T-helper 2 cell treated with Interferon-gamma antibody and Interleukin-4, amounts not matched to agents 5 μg/mL and 100 μg/mL, for 36 hours (primary cell): ENCODE data around the gene STARD3NL.
A peak's percentile ranks its signal among the peaks of the same experiment; 100 is the strongest.

Experiments
- DNase-seq: peaks from one replicate; pipeline ENCODE4 v3.0.0; 2021; ENCODE audit warnings: low spot score
- H3K27ac Mint-ChIP-seq: one replicate; pipeline ENCODE4 v1.8.0; 2021; ENCODE audit warnings: mild to moderate bottlenecking, mixed read lengths
- H3K27me3 Mint-ChIP-seq: one replicate; pipeline ENCODE4 v1.8.0; 2021; ENCODE audit warnings: low read depth, mixed read lengths
- H3K36me3 Mint-ChIP-seq: one replicate; pipeline ENCODE4 v1.8.0; 2021; ENCODE audit warnings: low read depth, mixed read lengths
- H3K4me1 Mint-ChIP-seq: one replicate; pipeline ENCODE4 v1.8.0; 2021; ENCODE audit warnings: low read depth, mixed read lengths
- H3K4me3 Mint-ChIP-seq: one replicate; pipeline ENCODE4 v1.8.0; 2022; ENCODE audit warnings: mild to moderate bottlenecking, moderate library complexity, mixed read lengths
- H3K9me3 Mint-ChIP-seq: one replicate; pipeline ENCODE4 v1.8.0; 2021; ENCODE audit warnings: mixed read lengths

STARD3NL gene, protein sequence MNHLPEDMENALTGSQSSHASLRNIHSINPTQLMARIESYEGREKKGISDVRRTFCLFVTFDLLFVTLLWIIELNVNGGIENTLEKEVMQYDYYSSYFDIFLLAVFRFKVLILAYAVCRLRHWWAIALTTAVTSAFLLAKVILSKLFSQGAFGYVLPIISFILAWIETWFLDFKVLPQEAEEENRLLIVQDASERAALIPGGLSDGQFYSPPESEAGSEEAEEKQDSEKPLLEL

DNA sequence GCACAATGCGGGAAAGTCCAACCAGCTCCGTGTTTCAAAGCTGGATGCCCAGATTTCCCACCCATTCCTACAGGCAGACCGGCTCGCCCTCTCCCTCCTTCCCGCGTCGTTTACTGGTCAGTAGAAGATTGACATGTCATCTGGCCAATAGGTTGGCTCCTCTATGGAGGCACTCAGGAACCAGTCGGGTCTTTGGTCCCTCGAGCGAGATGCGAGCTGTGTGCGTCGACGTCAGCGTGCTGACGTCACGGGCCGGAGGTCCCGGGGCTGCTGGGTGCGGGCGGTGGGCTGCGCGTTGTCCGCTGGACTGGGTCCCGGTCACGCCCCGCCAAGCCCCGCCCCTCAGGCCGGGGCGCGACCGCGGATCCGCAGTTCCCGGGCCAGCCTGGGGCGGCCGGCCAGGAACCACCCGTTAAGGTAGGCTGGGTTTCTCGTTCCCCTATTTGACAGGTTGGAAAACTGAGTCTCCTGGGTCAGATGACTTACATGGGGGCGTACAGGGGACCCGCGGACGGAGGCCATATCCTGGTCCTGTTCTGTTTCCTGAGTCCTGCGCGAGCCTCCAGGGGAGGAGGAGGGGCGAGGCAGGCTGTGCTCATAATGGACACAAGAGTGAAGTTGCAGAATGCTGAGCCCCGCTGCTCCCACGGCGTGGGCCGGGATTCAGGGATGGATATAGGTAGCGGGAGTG lies at the start of gene STARD3NL:
TSS of gene STARD3NL (plus strand) at position 242 of the 691 bp plus-strand sequence. CDS start 29,260 bp downstream, outside the sequence.
- no peaks in the 10 kb centered on the region for H3K27me3 Mint-ChIP-seq
- peaks cover 4% of the 10 kb centered on the region for H3K9me3 Mint-ChIP-seq
- peak; percentile 92 for DNase-seq
- peak within 1 kb of the TSS; percentile 96 for H3K27ac Mint-ChIP-seq
- H3K4me3 Mint-ChIP-seq = peak within 1 kb of the TSS; percentile 97
- H3K4me1 Mint-ChIP-seq = peaks cover 34% of the 10 kb centered on the region
- H3K36me3 Mint-ChIP-seq = peaks cover 1% of the 10 kb centered on the region

DNA sequence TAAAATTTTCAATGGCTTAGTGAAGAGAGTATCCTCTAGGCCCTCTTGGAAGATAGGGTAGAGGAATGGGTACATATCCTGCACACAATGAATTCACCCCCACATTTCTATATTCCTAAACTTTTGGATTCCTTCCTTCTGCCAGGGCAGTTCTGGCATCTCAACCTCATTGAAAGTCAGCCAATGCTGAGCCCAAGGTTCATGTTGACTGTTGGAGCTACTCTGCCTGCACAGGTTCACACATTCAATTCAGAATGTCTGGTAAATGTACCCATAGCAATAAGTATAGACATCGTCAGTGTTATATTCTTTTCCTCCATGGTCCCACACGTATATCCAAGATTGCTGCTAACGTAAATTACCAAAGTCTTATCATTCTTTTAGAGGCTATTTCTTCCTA lies 48.9 kb upstream of the STARD3NL start:
- Mint-ChIP-seq H3K4me3 (no peak overlapping the region), H3K27me3 (peaks cover 12% of the 10 kb centered on the region), H3K27ac (no peak overlapping the region), H3K9me3 (no peaks in the 10 kb centered on the region), H3K4me1 (peaks cover 2% of the 10 kb centered on the region), H3K36me3 (no peaks in the 10 kb centered on the region)
- DNase-seq = no peak

DNA sequence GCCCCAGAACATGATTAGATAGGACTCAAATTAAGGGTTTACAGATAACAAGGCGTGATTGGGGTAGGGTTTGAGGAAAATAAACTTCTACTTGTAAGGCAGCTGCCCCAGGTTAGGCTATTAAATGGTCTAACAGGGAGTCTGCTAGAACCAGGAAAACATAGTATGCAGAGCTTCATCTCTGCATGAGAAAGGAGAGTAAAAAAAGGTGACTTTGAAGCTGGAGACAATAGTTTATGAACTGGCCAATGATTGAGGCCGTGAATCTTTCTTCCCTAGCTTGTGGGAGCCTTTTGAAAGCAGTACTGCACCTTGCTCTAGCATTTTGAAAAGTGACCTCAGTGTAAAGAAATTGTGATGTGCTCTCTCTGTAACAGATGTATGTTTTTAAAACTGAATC lies 48.5 kb upstream of the STARD3NL start:
- Mint-ChIP-seq H3K9me3 (no peaks in the 10 kb centered on the region), H3K27me3 (peaks cover 12% of the 10 kb centered on the region), H3K4me3 (no peak overlapping the region), H3K27ac (no peak overlapping the region), H3K36me3 (no peaks in the 10 kb centered on the region), H3K4me1 (peaks cover 2% of the 10 kb centered on the region)
- DNase-seq = no peak

DNA sequence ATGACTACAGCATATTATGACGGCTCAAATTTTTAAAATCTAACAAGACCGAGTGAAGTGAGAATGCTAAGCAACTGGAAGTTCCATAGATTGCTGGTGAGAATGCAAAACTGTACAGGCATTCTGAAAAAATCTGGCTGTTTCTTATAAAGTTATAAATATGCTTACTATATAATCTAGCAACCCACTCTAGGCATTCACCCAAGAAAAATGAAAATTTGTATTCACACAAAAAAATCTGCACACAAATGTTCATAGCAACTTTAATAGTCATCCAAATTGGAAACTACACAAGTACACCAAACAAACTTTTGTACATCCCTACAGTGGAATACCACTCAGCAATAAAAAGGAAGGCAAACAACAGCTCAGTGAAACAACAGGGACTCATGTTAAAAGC lies 39.9 kb upstream of the STARD3NL start:
- no peak overlapping the region for H3K4me3 Mint-ChIP-seq
- no peak overlapping the region for H3K27ac Mint-ChIP-seq
- H3K9me3 Mint-ChIP-seq = no peaks in the 10 kb centered on the region

DNA sequence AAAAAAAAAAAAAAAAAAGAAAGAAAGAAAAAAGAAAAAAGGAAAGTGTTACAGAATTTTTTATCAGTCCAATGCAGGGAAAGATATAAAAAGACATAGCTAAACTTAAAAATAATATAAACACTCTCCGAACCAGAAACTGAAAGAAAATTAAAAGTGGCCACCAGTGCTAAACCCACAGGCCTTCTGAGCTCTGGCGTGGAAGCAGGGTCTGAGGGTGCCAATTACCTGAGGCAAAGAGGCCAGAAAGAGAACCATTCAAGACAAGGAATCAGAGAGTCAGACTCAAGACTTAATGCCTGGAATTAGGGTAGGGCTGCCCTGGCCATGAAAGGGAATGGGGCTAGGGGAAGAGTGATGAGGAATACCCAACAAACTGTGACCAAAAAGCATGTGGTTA lies 36.9 kb upstream of the STARD3NL start:
- H3K27ac Mint-ChIP-seq = no peak overlapping the region
- no peak for DNase-seq
- H3K9me3 Mint-ChIP-seq = no peaks in the 10 kb centered on the region
- H3K4me1 Mint-ChIP-seq = no peaks in the 10 kb centered on the region
- no peak overlapping the region for H3K4me3 Mint-ChIP-seq
- peaks cover 16% of the 10 kb centered on the region for H3K27me3 Mint-ChIP-seq
- no peaks in the 10 kb centered on the region for H3K36me3 Mint-ChIP-seq

More for the DNA sequence above, 39.9 kb upstream of the STARD3NL start:
- Mint-ChIP-seq H3K27me3 (peaks cover 27% of the 10 kb centered on the region), H3K4me1 (no peaks in the 10 kb centered on the region), H3K36me3 (no peaks in the 10 kb centered on the region)
- no peak for DNase-seq

DNA sequence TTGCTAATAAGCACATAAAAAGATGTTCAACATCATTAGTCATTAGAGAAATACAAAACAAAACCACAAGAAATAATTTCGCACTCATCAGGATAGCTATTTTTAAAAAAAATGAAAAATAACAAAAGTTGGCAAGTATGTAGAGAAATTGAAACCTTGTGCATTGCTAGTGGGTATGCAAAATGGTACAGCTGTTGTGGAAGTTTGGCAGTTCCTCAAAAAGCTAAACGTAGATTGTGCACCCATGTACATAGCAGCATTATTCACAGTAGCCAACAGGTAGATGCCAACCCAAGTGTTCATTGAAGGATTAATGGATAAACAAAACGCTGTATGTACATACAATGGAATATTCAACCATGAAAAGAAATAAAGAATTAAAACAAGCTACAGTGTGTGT lies 35.3 kb upstream of the STARD3NL start:
- H3K9me3 Mint-ChIP-seq = no peaks in the 10 kb centered on the region
- no peak overlapping the region for H3K4me3 Mint-ChIP-seq
- no peaks in the 10 kb centered on the region for H3K36me3 Mint-ChIP-seq
- no peak overlapping the region for H3K27ac Mint-ChIP-seq
- H3K27me3 Mint-ChIP-seq = peaks cover 17% of the 10 kb centered on the region
- DNase-seq = no peak
- H3K4me1 Mint-ChIP-seq = no peaks in the 10 kb centered on the region

DNA sequence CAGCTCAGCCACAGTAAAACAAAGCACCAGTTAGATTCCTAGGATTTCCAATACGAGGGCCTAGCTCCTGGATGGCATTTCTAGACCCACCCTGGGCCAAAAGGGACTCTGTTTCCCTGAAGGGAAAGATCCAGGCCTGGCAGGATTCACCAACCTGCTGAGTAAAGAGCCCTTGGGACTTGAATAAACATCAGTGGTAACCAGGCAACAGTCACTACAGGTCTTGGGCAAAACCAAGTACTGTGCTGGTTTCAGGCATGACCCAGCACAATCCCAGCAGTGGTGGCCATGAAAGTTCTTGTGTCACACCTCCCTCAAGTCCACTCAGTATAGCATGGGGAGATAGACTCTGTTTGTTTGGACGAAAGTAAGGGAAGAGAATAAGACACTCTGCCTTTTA lies 31.0 kb upstream of the STARD3NL start:
- Mint-ChIP-seq H3K4me1 (no peaks in the 10 kb centered on the region), H3K9me3 (no peaks in the 10 kb centered on the region), H3K27me3 (peaks cover 23% of the 10 kb centered on the region), H3K36me3 (no peaks in the 10 kb centered on the region), H3K4me3 (no peak overlapping the region), H3K27ac (no peak overlapping the region)
- no peak for DNase-seq

DNA sequence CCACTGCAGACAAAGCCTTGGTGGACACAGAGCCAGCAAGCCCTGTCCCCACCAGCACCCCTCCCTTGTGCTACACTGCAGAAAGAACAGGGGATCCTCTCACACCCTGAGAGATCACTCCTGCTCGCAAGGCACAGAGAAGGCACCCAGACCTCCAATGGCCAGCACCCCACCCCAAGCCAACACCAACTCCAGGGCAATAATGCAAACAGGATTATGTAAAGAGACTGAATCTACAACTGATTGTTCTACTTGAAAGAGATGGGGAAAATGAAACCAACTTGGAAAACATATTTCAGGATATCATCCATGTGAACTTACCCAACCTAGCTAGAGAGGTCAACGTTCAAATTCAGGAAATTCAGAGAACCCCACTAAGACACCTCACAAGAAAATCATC lies 26.5 kb upstream of the STARD3NL start:
- Mint-ChIP-seq H3K4me1 (no peaks in the 10 kb centered on the region), H3K9me3 (no peaks in the 10 kb centered on the region), H3K36me3 (no peaks in the 10 kb centered on the region), H3K27ac (no peak overlapping the region), H3K27me3 (peaks cover 50% of the 10 kb centered on the region), H3K4me3 (no peak overlapping the region)
- DNase-seq = no peak

DNA sequence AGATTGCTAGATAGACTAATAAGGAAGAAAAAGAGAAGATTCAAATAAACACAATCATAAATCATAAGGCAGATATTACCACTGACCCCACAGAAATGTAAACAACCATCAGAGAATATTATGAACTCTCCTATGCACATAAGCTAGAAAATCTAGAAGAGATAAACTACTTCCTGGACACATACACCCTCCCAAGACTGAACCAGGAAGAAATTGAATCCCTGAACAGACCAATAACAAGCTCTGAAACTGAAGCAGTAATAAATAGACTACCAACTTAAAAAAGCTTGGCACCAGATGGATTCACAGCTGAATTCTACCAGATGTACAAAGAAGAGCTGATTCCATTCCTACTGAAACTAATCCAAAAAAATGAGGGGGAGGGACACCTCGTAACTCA lies 24.5 kb upstream of the STARD3NL start:
- H3K36me3 Mint-ChIP-seq = no peaks in the 10 kb centered on the region
- peaks cover 48% of the 10 kb centered on the region for H3K27me3 Mint-ChIP-seq
- H3K4me3 Mint-ChIP-seq = no peak overlapping the region
- no peaks in the 10 kb centered on the region for H3K4me1 Mint-ChIP-seq
- H3K9me3 Mint-ChIP-seq = no peaks in the 10 kb centered on the region
- DNase-seq = no peak
- no peak overlapping the region for H3K27ac Mint-ChIP-seq

DNA sequence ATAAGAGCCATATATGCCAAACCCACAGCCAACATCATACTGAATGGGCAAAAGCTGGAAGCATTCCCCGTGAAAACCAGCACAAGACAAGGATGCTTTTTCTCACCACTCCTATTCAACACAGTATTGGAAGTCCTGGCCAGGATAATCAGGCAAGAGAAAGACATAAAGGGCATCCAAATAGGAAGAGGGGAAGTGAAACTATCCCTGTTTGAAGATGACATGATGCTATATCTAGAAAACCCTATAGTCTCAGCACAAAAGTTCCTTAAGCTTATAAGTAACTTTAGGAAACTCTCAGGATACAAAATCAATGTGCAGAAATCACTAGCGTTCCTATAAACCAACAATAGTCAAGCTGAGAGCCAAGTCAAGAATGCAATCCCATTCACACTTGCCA lies 23.8 kb upstream of the STARD3NL start:
- no peaks in the 10 kb centered on the region for H3K4me1 Mint-ChIP-seq
- H3K27ac Mint-ChIP-seq = no peak overlapping the region
- H3K4me3 Mint-ChIP-seq = no peak overlapping the region
- DNase-seq = no peak
- H3K36me3 Mint-ChIP-seq = no peaks in the 10 kb centered on the region
- no peaks in the 10 kb centered on the region for H3K9me3 Mint-ChIP-seq
- peaks cover 47% of the 10 kb centered on the region for H3K27me3 Mint-ChIP-seq

DNA sequence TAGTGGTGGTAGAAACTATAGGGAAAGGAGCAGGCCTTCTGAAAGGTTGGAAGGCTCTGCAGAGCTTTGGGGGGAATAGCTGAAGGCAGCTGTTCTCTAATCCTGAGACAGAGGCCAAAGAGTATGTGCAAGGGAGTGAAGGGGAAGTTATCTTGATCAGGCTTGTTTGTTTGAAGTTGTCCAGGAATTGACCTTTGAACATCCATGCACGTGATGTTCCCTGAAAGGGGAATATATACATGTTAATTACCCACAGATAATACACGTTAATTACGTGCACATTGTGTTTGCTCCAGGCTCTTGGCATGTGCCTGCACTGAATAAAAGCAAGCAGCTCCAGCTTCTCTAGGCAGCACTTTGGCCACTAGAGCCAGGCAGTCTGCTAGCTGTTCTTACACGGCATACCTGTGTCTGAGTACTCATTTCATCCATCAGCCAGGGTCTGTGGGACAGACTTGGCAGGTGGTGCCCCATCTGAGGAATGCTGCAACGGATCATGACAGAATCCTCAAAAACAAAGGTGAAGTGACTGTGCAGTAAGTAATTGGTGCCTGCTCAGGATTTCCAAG lies 18.0 kb upstream of the STARD3NL start:
- no peak for DNase-seq
- Mint-ChIP-seq H3K4me3 (no peak overlapping the region), H3K4me1 (no peaks in the 10 kb centered on the region), H3K27ac (no peak overlapping the region), H3K9me3 (no peaks in the 10 kb centered on the region), H3K27me3 (peaks cover 34% of the 10 kb centered on the region), H3K36me3 (no peaks in the 10 kb centered on the region)

DNA sequence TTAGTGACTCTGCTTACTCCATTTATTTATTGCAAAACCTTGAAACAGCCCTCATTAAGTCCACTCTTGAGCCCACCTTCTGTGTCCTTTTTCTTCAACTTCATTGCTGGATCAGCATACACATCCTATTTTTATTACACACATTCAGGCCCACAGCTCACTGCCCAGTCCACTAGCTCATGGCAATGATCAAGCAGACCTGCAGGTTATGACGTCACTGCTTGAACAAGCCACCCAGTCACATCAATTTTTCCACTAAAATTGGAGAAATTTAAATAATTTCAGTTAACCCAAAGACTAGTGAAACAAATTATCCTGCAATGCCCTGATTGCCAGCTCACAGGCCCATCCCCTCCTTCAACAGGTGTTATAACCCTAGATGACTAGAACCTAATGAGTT lies 16.0 kb upstream of the STARD3NL start:
- no peaks in the 10 kb centered on the region for H3K36me3 Mint-ChIP-seq
- H3K4me3 Mint-ChIP-seq = no peak overlapping the region
- no peaks in the 10 kb centered on the region for H3K4me1 Mint-ChIP-seq
- no peaks in the 10 kb centered on the region for H3K9me3 Mint-ChIP-seq
- H3K27me3 Mint-ChIP-seq = peaks cover 33% of the 10 kb centered on the region
- H3K27ac Mint-ChIP-seq = no peak overlapping the region
- DNase-seq = no peak

DNA sequence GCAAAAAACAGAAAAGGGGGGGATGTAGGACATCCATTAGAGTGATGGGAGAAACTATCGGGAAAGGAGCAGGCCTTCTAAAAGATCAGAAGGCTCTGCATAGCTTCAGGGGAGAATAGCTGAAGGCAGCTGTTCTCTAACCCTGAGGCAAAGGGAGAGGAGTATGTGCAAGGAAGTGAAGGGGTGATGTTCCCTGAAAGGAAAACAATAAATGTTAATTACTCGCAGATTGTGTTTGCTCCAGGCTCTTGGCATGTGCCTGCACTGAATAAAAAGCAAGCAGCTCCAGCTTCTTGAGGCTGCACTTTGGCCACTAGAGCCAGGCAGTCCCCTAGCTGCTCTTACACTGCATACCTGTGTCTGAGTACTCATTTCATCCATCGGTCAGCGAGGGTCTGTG lies 14.4 kb upstream of the STARD3NL start:
- no peak overlapping the region for H3K27ac Mint-ChIP-seq
- no peak for DNase-seq
- H3K27me3 Mint-ChIP-seq = peaks cover 40% of the 10 kb centered on the region
- H3K36me3 Mint-ChIP-seq = no peaks in the 10 kb centered on the region
- H3K4me1 Mint-ChIP-seq = peaks cover 8% of the 10 kb centered on the region
- no peaks in the 10 kb centered on the region for H3K9me3 Mint-ChIP-seq
- no peak overlapping the region for H3K4me3 Mint-ChIP-seq

DNA sequence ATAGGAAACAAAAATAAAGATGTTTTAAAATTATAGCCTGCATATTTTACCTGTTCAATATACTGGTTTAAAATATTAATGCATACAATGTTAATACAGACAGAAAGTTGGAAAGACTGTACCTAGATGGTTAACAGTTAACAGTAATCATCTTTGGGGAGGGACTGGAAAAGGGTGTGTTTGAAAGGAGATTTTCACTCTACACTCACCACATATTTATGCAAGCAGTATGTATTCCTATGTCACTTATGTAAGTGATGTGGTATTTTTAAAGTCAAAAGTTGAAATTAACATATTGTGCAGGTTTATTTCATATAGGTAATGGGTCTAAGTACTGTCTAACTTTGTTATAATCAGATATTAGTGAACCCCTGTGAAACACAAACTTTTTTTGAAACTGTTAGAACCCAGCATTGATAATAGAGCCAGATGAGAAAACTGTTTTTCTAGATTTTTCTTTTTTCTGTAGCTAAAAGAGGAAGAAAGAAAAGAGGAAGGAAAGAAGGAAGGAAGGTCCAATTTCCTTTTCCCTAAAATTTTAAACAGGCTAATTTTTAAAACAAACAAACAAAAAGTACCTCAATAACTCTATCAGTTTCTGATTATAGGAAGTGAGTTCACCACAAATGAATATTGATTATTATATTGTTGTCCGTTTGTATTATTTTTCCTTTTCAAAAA lies 9.0 kb upstream of the STARD3NL start:
- DNase-seq = no peak
- peaks cover 44% of the 10 kb centered on the region for H3K27me3 Mint-ChIP-seq
- no peak overlapping the region for H3K27ac Mint-ChIP-seq
- no peak overlapping the region for H3K4me3 Mint-ChIP-seq
- no peaks in the 10 kb centered on the region for H3K36me3 Mint-ChIP-seq
- peaks cover 4% of the 10 kb centered on the region for H3K9me3 Mint-ChIP-seq
- H3K4me1 Mint-ChIP-seq = peaks cover 24% of the 10 kb centered on the region
